Mesendoderm (in vitro differentiated cells): ENCODE data around the gene DNAJA3.

Experiments used
- DNase-seq: peaks from one replicate; pipeline ENCODE4 v3.0.0; 2013
- H2AK5ac ChIP-seq: 2 replicates; pipeline ENCODE4 v1.6.1; 2013; ENCODE audit warnings: low read length, inconsistent platforms
- H2BK120ac ChIP-seq: 2 replicates; pipeline ENCODE4 v1.6.1; 2013; ENCODE audit warnings: low read depth, mild to moderate bottlenecking, low read length, moderate library complexity, mixed read lengths
- H2BK15ac ChIP-seq: replicated peaks from 2 replicates; pipeline ENCODE4 v1.6.1; 2013; ENCODE audit warnings: low read depth, mild to moderate bottlenecking, moderate library complexity
- H2BK5ac ChIP-seq: 2 replicates; pipeline ENCODE4 v1.6.1; 2013; ENCODE audit warnings: low read length, inconsistent platforms
- H3K18ac ChIP-seq: 2 replicates; pipeline ENCODE4 v1.6.1; 2013; ENCODE audit warnings: mild to moderate bottlenecking, low read length, mixed read lengths
- H3K23ac ChIP-seq: one replicate; pipeline ENCODE4 v1.6.1; 2013; ENCODE audit warnings: low read length
- H3K27ac ChIP-seq: 2 replicates; pipeline ENCODE4 v1.5.1; 2013; ENCODE audit warnings: low read depth, mild to moderate bottlenecking, inconsistent platforms, low read length, moderate library complexity
- H3K27me3 ChIP-seq: 2 replicates; pipeline ENCODE4 v1.6.1; 2013; ENCODE audit warnings: low read length, control low read depth, mild to moderate bottlenecking, inconsistent platforms; ENCODE audit not compliant: insufficient read depth, poor library complexity
- H3K36me3 ChIP-seq: 2 replicates; pipeline ENCODE4 v1.6.1; 2013; ENCODE audit warnings: low read length, inconsistent platforms; ENCODE audit not compliant: control insufficient read depth, insufficient read depth
- H3K4ac ChIP-seq: one replicate; pipeline ENCODE4 v1.6.1; 2013; ENCODE audit warnings: low read depth, mild to moderate bottlenecking, low read length, moderate library complexity
- H3K4me1 ChIP-seq: 2 replicates; pipeline ENCODE4 v1.6.1; 2013; ENCODE audit warnings: low read depth, low read length, inconsistent platforms; ENCODE audit not compliant: control insufficient read depth
- H3K4me2 ChIP-seq: 2 replicates; pipeline ENCODE4 v1.6.1; 2013; ENCODE audit warnings: low read length
- H3K4me3 ChIP-seq: 2 replicates; pipeline ENCODE4 v1.5.1; 2013; ENCODE audit warnings: mild to moderate bottlenecking, low read length
- H3K56ac ChIP-seq: one replicate; pipeline ENCODE4 v1.6.1; 2013; ENCODE audit warnings: low read length
- H3K79me1 ChIP-seq: 2 replicates; pipeline ENCODE4 v1.6.1; 2013; ENCODE audit warnings: low read length, inconsistent platforms
- H3K79me2 ChIP-seq: 2 replicates; pipeline ENCODE4 v1.6.1; 2013; ENCODE audit warnings: mild to moderate bottlenecking, low read length; ENCODE audit not compliant: control insufficient read depth, insufficient read depth
- H3K9ac ChIP-seq: 2 replicates; pipeline ENCODE4 v1.6.1; 2013; ENCODE audit warnings: low read length, inconsistent platforms
- H4K5ac ChIP-seq: one replicate; pipeline ENCODE4 v1.6.1; 2013; ENCODE audit warnings: low read length
- H4K8ac ChIP-seq: one replicate; pipeline ENCODE4 v1.6.1; 2013; ENCODE audit warnings: low read depth, mild to moderate bottlenecking, control low read depth, low read length, moderate library complexity
- WGBS: extraction: QIAGEN DNeasy Blood & Tissue Kit; methylation state at CpG from one replicate; pipeline ENCODE4 v1.1.7; 2013; ENCODE audit warnings: low lambda C conversion rate, missing lambda C conversion rate; ENCODE audit not compliant: insufficient coverage; ENCODE audit errors: extremely low coverage; 5-methylcytosine and 5-hydroxymethylcytosine counted together

DNAJA3 gene

DNA sequence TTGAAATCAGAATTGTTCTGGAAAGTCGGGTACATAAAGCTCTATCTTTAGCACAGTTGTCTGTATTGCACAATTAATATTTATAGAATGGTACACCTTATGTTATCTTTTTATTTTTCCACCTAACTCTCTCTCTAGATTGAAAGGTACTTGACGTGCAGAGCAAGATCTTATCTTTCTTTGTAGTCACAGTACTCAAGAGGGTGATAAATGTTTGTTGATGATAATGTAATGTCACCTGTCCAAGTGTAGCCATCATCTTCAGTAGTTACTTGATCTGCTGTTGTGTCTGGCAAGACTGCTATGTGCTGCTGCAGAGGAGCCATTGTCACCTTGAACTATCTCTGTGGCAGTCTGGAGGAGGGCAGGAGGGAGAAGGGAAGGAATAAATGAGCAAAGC is 55.9 kb downstream of the DNAJA3 start:
- Histone ChIP-seq H3K4ac (no peak overlapping the region), H2AK5ac (no peak overlapping the region), H3K27ac (no peak overlapping the region), H3K79me2 (peaks cover 5% of the 10 kb centered on the region), H3K27me3 (no peaks in the 10 kb centered on the region), H3K4me2 (no peak overlapping the region), H2BK5ac (no peak overlapping the region), H3K9ac (no peak overlapping the region), H4K8ac (no peak overlapping the region), H3K23ac (no peak overlapping the region), H3K4me3 (no peak overlapping the region), H2BK120ac (no peak overlapping the region), H4K5ac (no peak overlapping the region), H3K36me3 (no peaks in the 10 kb centered on the region), H3K4me1 (no peaks in the 10 kb centered on the region), H2BK15ac (no peak overlapping the region), H3K79me1 (peaks cover 6% of the 10 kb centered on the region), H3K56ac (no peak overlapping the region), H3K18ac (no peak overlapping the region)
- no CpG with 5 or more reads among the region's 2 CpGs for WGBS
- no peak for DNase-seq

DNA sequence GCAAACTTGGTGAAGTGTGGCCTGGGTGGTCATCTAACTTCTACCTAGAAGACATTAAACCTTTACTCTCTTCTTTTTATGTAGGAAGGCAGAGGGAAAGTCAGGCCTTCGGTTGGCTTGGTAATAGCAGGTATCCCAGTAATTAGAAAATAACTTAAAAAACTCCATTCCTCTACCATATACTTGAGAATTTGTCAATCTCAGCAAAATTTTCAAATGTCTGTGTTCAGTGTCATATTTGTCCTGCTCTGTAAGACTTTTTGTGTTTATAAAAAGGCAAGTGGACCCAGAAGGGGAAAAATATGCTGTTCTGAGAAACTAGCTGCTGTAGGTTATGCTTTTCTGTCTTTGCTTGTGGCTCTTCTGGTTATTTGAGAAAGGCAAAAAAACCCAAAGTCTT is 56.3 kb downstream of the DNAJA3 start:
- Histone ChIP-seq H3K27me3 (no peaks in the 10 kb centered on the region), H3K4me1 (no peaks in the 10 kb centered on the region), H4K8ac (no peak overlapping the region), H2BK120ac (no peak overlapping the region), H2BK15ac (no peak overlapping the region), H3K23ac (no peak overlapping the region), H3K4me3 (no peak overlapping the region), H3K79me1 (peaks cover 6% of the 10 kb centered on the region), H2AK5ac (no peak overlapping the region), H3K79me2 (peaks cover 5% of the 10 kb centered on the region), H3K18ac (no peak overlapping the region), H3K4me2 (no peak overlapping the region), H2BK5ac (no peak overlapping the region), H3K36me3 (no peaks in the 10 kb centered on the region), H3K27ac (no peak overlapping the region), H4K5ac (no peak overlapping the region), H3K56ac (no peak overlapping the region), H3K9ac (no peak overlapping the region), H3K4ac (no peak overlapping the region)
- WGBS, result no CpG with 5 or more reads among the region's 1 CpG
- no peak for DNase-seq

DNA sequence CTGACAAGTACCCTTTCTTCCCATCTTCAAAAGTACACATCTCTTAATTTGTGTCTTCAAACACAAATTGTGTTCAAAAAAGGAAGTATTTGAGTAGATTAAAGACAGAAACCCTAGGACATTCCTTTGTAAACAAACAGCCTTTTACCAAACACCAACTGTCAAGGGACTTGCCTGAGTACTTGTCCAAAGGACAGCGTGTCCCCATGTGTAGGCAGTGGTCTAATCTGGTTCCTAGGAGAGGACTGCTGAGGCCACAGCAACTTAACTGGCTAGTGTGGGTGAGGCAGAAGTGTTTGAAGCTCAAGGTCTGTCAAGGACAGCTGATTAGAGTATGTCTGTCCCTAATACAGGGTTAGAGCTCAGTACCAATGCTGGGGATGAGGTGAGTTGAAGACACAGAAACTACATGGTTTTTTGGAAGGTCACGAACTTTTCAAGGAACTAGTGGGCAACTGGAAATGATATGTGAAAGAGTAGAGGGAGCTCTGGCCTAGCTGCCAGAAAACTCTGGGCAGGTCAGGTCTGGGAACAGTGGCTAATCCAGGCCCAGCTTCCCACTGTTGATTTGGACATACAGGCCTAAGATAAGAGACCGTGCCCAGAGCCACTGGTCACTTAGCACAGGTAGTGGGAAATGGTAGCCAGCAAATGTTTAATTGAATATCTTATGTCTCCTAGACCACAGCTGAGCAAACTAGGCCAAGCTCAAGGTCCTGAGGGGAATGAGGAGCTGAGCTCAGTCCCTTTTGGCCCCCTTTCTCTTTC is 60.6 kb downstream of the DNAJA3 start:
- Histone ChIP-seq H3K4ac (no peak overlapping the region), H3K4me2 (no peak overlapping the region), H3K56ac (no peak overlapping the region), H3K27me3 (no peaks in the 10 kb centered on the region), H2BK5ac (no peak overlapping the region), H2AK5ac (no peak overlapping the region), H2BK120ac (no peak overlapping the region), H3K9ac (no peak overlapping the region), H3K79me2 (peaks cover 5% of the 10 kb centered on the region), H3K79me1 (peaks cover 8% of the 10 kb centered on the region), H3K27ac (no peak overlapping the region), H2BK15ac (no peak overlapping the region), H3K23ac (no peak overlapping the region), H3K18ac (no peak overlapping the region), H3K4me1 (no peaks in the 10 kb centered on the region), H4K5ac (no peak overlapping the region), H3K36me3 (no peaks in the 10 kb centered on the region), H4K8ac (no peak overlapping the region), H3K4me3 (no peak overlapping the region)
- no peak for DNase-seq
- no CpG with 5 or more reads among the region's 3 CpGs for WGBS

DNA sequence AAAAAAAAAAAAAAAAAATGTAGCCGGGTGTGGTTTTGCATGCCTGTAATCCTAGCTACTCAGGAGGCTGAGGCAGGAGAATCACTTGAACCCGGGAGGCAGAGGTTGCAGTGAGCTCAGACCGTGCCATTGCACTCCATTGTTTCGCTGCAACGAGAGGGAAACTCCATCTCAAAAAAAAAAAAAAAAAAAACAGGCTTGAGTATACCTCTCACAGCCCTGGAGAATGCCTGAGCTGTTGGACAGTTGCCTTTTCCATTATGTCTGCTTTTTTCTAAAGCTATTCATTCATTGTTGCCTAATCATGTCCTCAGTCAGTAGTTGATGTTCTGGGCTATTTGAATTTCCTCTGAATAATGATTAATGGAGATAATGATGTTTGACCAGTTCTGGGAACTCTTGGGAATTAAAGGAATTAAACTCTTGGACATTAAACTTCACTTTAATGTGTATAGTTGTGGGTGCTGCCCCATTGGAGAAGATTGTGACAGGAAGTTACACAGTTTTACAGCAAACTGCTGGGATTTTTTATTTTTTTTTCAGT is 62.4 kb downstream of the DNAJA3 start:
- no peak overlapping the region for H3K27ac ChIP-seq
- DNase-seq, result no peak

DNA sequence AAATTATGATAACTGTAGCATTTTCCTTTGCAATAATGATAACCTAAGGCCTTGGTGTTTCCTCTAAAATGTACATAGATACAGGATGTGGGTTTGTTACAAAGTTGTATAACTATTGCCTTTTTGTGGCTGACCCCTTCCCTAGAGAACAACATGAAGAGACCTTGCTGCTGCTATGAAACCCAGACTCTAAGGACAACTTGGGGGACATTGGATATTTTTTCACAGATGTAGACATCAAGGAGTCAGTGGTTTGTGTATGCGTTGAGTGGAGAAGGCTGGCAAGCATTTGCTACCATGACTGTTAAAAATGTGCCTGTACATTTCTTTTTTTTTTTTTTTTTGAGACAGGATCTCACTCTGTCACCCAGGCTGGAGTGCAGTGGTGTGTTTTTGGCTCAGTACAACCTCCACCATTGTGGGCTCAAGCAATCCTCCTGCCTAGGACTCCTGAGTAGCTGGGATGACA is 62.9 kb downstream of the DNAJA3 start:
- no peak for DNase-seq
- no peak overlapping the region for H2BK120ac ChIP-seq
- no peak overlapping the region for H3K27ac ChIP-seq
- H3K23ac ChIP-seq, result no peak overlapping the region
- no peak overlapping the region for H3K9ac ChIP-seq
- peaks cover 2% of the 10 kb centered on the region for H3K79me2 ChIP-seq
- no peaks in the 10 kb centered on the region for H3K27me3 ChIP-seq
- no peak overlapping the region for H2AK5ac ChIP-seq
- no peak overlapping the region for H4K8ac ChIP-seq
- no peaks in the 10 kb centered on the region for H3K36me3 ChIP-seq
- H3K4me3 ChIP-seq, result no peak overlapping the region
- H3K18ac ChIP-seq, result no peak overlapping the region
- H4K5ac ChIP-seq, result no peak overlapping the region
- peaks cover 4% of the 10 kb centered on the region for H3K79me1 ChIP-seq
- no peak overlapping the region for H3K4ac ChIP-seq
- no peak overlapping the region for H3K4me2 ChIP-seq
- H2BK15ac ChIP-seq, result no peak overlapping the region
- H3K56ac ChIP-seq, result no peak overlapping the region
- no CpG with 5 or more reads among the region's 1 CpG for WGBS
- H2BK5ac ChIP-seq, result no peak overlapping the region
- H3K4me1 ChIP-seq, result no peaks in the 10 kb centered on the region

More for the DNA sequence above, 62.4 kb downstream of the DNAJA3 start:
- Histone ChIP-seq H2BK5ac (no peak overlapping the region), H3K79me1 (peaks cover 4% of the 10 kb centered on the region), H3K36me3 (no peaks in the 10 kb centered on the region), H2BK120ac (no peak overlapping the region), H2BK15ac (no peak overlapping the region), H3K27me3 (no peaks in the 10 kb centered on the region), H3K4ac (no peak overlapping the region), H3K56ac (no peak overlapping the region), H3K4me1 (no peaks in the 10 kb centered on the region), H3K4me2 (no peak overlapping the region), H3K18ac (no peak overlapping the region), H3K4me3 (no peak overlapping the region), H3K9ac (no peak overlapping the region), H2AK5ac (no peak overlapping the region), H3K23ac (no peak overlapping the region), H3K79me2 (peaks cover 2% of the 10 kb centered on the region), H4K8ac (no peak overlapping the region), H4K5ac (no peak overlapping the region)
- WGBS, result no CpG with 5 or more reads among the region's 5 CpGs
